Esophagus squamous epithelium (tissue), 5 donors: Measurements from ENCODE around the gene TOB2. TPM values are rescaled to one million over a fixed set of nuclear protein-coding genes. Genes with fewer than 3 reads are reported as not detected.

Experiments
- DNase-seq: peaks from one replicate; lab custom pipeline; 2025; lab: John Stamatoyannopoulos, UW
- H3K27ac ChIP-seq, 4 donors: fragments of 200-600 bp; sonication (generic); one replicate each; pipeline ENCODE4 v1.5.1; 2016 to 2019; ENCODE audit warnings: mild to moderate bottlenecking in 1 of 4
- H3K27me3 ChIP-seq, 4 donors: fragments of 200-600 bp; sonication (generic); 1 replicate in 3 of 4; 2 replicates in 1 of 4; pipeline versions ENCODE4 v1.5.1 to v1.6.0; 2017 to 2021; ENCODE audit warnings: antibody characterized with exemption in 1 of 4
- H3K36me3 ChIP-seq, 3 donors: fragments of 200-600 bp; sonication (generic); one replicate each; pipeline ENCODE4 v1.5.1; 2016 to 2019
- H3K4me1 ChIP-seq, 3 donors: fragments of 200-600 bp; sonication (generic); one replicate each; pipeline ENCODE4 v1.5.1; 2017 to 2019
- H3K4me3 ChIP-seq, 4 donors: fragments of 200-600 bp; sonication (generic); 1 replicate in 3 of 4; 2 replicates in 1 of 4; pipeline ENCODE4 v1.5.1; 2016 to 2019; ENCODE audit warnings: mild to moderate bottlenecking in 2 of 4, moderate library complexity in 1 of 4
- H3K9me3 ChIP-seq, 3 donors: fragments of 200-600 bp; sonication (generic); one replicate each; pipeline ENCODE4 v1.5.1; 2016 to 2019
- POLR2A ChIP-seq, 4 donors: fragments of 450-650 bp; IDR thresholded peaks; one replicate each; pipeline ENCODE4 v1.6.1; 2017; ENCODE audit warnings: antibody characterized with exemption in 4 of 4, mild to moderate bottlenecking in 4 of 4, moderate library complexity in 3 of 4
- WGBS, 2 donors: methylation state at CpG; one replicate each; pipeline ENCODE4 v1.1.5; 2018; 5-methylcytosine and 5-hydroxymethylcytosine counted together
- intact Hi-C: fragments of 100-400 bp; cut with DNase I; formaldehyde crosslinking; loops from one replicate; pipeline ENCODE4 v1.15.0; 2022
- total RNA-seq, 4 donors: library from RNA; depleted of rRNA; stranded (reverse); fragments of >200 nt; gene quantifications; one replicate each; pipeline ENCODE4 v1.1.0, GENCODE V29; 2016
- TF ChIP-seq, protein P1 (sequence below), 6 experiments: fragments of 450-650 bp in 4 of 6; fragments of 200-600 bp in 2 of 6; sonication (generic) in 2 of 6; IDR thresholded peaks; one replicate each; pipeline ENCODE4 v1.5.1; 2016 to 2019; ENCODE audit warnings: antibody characterized with exemption in 6 of 6, mild to moderate bottlenecking in 4 of 6, moderate library complexity in 4 of 6
- donor health status: DM: yes; HTN: yes; CAD: no.

TOB2 gene
- total RNA-seq, 4 donors from 2014 or later = 15.7 to 30.5 (median 21.0) TPM

DNA sequence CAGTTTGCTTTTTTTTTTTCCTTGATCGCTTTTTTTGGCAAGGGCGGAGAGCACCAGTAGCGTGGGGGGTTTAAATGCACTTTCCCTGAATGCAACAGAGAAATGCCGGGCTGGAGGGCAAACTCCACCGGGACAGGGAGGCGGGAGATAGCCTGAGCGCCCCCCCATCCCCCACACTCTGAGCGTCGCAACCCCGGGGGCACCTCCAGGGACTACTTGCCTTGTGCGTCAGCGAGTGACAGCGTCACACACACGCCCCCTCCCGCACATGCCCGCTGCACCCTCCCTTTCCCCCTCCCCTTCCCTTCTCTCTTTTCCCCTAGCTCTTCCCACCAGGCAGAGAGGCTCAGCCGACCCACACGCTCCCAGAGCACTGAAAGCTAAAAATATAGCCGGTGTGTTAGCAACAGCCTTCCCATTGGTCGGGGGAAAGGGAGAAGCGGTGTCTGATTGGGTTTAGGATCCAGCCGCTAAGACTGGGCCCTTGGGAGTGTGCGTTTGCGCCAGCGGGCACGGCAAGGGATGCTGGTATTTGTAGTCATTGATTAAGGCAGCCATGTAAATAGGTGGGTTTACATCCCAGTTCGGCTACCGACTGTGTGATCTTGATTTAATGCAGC is 1.7 kb upstream of the TOB2 start:
- Histone ChIP-seq H3K9me3 (no peaks in the 10 kb centered on the region), H3K4me3 (peak overlapping the region; percentile 83 to 97 (median 96)), H3K4me1 (peaks cover 9 to 19% (median 10%) of the 10 kb centered on the region in 3 donors), H3K27ac (peak overlapping the region; percentile 99 to 100 (median 100)), H3K36me3 (peaks cover 0 to 6% (median 0%) of the 10 kb centered on the region in 3 donors), H3K27me3 (no peaks in the 10 kb centered on the region)
- DNase-seq = peak; percentile 88
- WGBS, 2 donors = 1 to 2% methylated on average over 13 to 26 of the region's 28 CpGs
- TF ChIP-seq, protein P1, sequence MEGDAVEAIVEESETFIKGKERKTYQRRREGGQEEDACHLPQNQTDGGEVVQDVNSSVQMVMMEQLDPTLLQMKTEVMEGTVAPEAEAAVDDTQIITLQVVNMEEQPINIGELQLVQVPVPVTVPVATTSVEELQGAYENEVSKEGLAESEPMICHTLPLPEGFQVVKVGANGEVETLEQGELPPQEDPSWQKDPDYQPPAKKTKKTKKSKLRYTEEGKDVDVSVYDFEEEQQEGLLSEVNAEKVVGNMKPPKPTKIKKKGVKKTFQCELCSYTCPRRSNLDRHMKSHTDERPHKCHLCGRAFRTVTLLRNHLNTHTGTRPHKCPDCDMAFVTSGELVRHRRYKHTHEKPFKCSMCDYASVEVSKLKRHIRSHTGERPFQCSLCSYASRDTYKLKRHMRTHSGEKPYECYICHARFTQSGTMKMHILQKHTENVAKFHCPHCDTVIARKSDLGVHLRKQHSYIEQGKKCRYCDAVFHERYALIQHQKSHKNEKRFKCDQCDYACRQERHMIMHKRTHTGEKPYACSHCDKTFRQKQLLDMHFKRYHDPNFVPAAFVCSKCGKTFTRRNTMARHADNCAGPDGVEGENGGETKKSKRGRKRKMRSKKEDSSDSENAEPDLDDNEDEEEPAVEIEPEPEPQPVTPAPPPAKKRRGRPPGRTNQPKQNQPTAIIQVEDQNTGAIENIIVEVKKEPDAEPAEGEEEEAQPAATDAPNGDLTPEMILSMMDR (IDR thresholded peaks at IDR 0.05) = peak in 1 of 6 experiments; percentile 10
- peak in 3 of 4 donors; percentile 50 to 96 (median 95) for TF ChIP-seq POLR2A (IDR thresholded peaks at IDR 0.05)
- intact Hi-C loops = no loop called here

DNA sequence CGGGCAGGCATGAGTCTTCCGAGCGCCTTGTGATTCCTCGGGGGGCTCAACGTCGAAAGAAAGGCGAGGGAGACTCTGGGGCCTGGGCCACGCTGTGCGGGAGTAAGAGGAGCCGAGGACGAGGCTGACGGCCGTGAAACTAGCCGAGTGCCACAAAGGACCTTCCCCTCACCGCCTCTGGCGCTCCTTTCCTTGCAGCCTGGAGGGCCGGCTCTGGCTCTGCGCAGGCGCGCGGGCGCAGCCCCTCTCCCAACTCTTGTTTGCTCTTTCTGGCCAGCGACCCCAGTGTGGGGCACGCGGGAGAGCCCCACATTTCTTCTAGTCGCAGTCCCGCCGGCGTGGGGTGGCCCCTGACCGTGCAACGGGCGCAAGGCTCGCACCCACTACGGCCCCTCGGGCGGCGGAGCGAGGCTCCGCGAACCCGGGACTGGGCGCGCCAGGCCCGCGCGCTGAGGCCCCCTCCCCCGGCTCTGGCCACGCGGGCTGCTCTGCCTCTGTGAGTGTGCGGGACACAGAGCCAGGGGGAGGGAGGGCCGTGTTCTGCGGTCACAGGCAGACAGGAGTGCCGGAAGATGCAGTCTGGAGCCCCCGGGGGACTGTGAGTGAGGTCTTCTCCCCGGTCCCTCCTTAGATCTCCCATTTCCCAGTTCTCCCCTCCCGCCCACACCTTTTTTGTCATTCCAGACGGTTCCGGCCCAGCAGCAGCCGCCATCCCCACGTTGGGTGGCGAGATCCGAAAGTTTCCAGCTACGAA is 1.0 kb upstream of the TOB2 start:
- Histone ChIP-seq H3K4me1 (peaks cover 16 to 26% (median 17%) of the 10 kb centered on the region in 3 donors), H3K4me3 (peak overlapping the region; percentile 83 to 97 (median 96)), H3K27ac (peak overlapping the region; percentile 99 to 100 (median 100)), H3K27me3 (no peaks in the 10 kb centered on the region), H3K36me3 (peaks cover 0 to 12% (median 0%) of the 10 kb centered on the region in 3 donors), H3K9me3 (no peaks in the 10 kb centered on the region)
- peak in 1 of 4 donors; percentile 48 for TF ChIP-seq POLR2A (IDR thresholded peaks at IDR 0.05)
- TF ChIP-seq, protein P1 (IDR thresholded peaks at IDR 0.05) = no peak
- intact Hi-C loops = no loop called here
- WGBS, 2 donors = 0% methylated on average over 32 to 48 of the region's 63 CpGs
- DNase-seq = no peak

DNA sequence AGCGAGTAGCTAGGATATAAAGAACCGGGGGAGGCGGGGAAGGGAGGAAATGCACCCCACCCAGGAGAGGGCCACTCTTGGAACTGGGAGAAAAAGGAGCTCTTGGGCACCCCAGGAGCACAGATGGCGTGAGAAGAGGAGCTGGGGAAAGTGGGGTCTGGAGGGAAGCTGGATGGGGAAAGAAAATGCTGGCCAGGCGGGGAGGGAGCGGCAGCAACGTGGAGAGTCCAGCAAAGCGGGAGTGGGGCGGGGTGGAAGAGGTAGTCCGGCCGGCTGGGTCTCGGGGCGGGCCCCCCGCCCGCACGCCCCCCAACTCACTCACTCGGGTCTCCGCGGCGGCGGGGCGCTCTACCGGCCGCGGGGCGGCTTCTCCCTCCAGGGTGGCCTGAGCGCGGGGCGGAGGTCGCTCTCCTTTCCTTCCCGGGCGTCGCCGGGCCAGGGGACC is 522 bp downstream of the TOB2 start:
- Histone ChIP-seq H3K9me3 (no peaks in the 10 kb centered on the region), H3K36me3 (peaks cover 0 to 25% (median 0%) of the 10 kb centered on the region in 3 donors), H3K27ac (peak overlapping the region; percentile 99 to 100 (median 100)), H3K4me3 (peak overlapping the region; percentile 83 to 97 (median 96)), H3K4me1 (peaks cover 21 to 41% (median 31%) of the 10 kb centered on the region in 3 donors), H3K27me3 (no peaks in the 10 kb centered on the region)
- no peak for DNase-seq
- no peak for TF ChIP-seq POLR2A (IDR thresholded peaks at IDR 0.05)
- TF ChIP-seq, protein P1 (IDR thresholded peaks at IDR 0.05) = no peak
- WGBS, 2 donors = 0 to 1% methylated on average over 9 to 15 of the region's 34 CpGs
- intact Hi-C loops = no loop called here

DNA sequence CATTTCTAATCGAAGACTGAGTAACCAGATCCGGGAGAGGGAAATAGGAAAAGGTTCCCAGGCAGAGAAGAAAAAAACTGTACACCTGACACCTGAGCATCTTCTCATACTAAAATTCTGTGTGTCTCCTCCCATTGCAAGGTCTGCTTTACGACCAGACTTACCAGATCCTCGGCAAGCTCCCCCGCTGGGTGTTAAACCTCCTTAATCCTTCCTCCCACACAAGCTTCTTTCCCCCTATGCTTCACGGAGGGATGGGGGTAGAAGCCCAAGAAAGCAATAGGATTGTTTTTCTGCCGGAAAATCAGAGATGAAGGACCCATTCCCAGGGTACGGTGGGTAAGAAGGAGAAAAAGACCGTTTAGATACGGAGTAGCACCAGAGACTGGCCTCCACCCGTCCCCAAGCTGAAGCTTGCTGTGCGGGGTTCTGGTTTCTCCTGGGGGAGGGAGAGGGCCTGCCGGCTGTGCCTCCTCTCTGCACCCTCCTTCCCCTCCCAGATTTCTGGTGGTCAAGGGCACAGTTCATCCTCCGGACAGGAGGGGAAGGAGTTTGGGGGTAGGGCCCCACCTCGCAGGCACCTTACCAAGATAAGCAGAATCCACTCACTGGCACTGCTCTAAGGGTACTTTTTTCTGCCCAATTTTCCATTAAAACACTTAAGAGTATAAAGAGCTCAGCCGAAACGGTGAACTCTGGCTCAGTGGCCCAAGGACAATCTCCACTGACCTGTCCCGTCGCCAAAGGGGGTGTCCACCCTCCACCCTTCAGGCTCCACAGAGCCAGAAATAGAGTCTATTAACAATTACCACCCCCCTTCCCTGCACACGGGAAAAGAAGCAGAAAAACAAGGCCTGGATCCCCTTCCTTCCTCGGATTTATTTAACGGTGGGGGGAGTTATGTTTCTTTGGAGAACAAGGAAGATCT is 1.2 kb downstream of the TOB2 start:
- Histone ChIP-seq H3K4me1 (peaks cover 21 to 48% (median 32%) of the 10 kb centered on the region in 3 donors), H3K36me3 (peaks cover 0 to 32% (median 0%) of the 10 kb centered on the region in 3 donors), H3K9me3 (no peaks in the 10 kb centered on the region), H3K4me3 (peak overlapping the region; percentile 83 to 97 (median 96)), H3K27me3 (no peaks in the 10 kb centered on the region), H3K27ac (peak overlapping the region; percentile 99 to 100 (median 100))
- intact Hi-C loops = no loop called here
- TF ChIP-seq, protein P1 (IDR thresholded peaks at IDR 0.05) = peak in 1 of 6 experiments; percentile 2
- no peak for TF ChIP-seq POLR2A (IDR thresholded peaks at IDR 0.05)
- DNase-seq = no peak
- 0 to 1% methylated on average over 19 to 22 of the region's 22 CpGs for WGBS, 2 donors
